HL-60 (cell line): ENCODE data around the gene UBTD1.

Experiments used
- DNase-seq, 2 experiments: peaks; one replicate each; pipeline ENCODE4 v3.0.0-alpha.2; 2010 to 2020; ENCODE audit warnings: low read depth in 1 of 2, low spot score in 1 of 2
- H3K27ac ChIP-seq: fragments of 250-450 bp; sonication (Bioruptor Pico); replicated peaks from 2 replicates; pipeline ENCODE4 v1.5.1; 2020; ENCODE audit warnings: mild to moderate bottlenecking, moderate library complexity
- H3K27me3 ChIP-seq: fragments of 250-450 bp; sonication (Bioruptor Pico); 2 replicates; pipeline ENCODE4 v1.5.1; 2021; ENCODE audit warnings: mild to moderate bottlenecking, moderate library complexity; ENCODE audit not compliant: insufficient read depth, poor library complexity, severe bottlenecking
- H3K4me3 ChIP-seq: replicated peaks from 2 replicates; pipeline ENCODE4 v1.5.1; 2011; ENCODE audit warnings: mild to moderate bottlenecking, control low read depth, low read length; ENCODE audit not compliant: insufficient read depth
- GABPA ChIP-seq: IDR thresholded peaks from 2 replicates; pipeline ENCODE4 v1.6.1; 2012; ENCODE audit warnings: low read depth
- POLR2AphosphoS5 ChIP-seq: IDR thresholded peaks from 2 replicates; pipeline ENCODE4 v1.6.1; 2012; ENCODE audit warnings: low read depth
- SPI1 ChIP-seq: IDR thresholded peaks from 2 replicates; pipeline ENCODE4 v1.6.1; 2012; ENCODE audit warnings: low read depth, mild to moderate bottlenecking, borderline replicate concordance
- TF ChIP-seq, protein P1 (sequence below): IDR thresholded peaks from 2 replicates; pipeline ENCODE4 v1.6.1; 2012; ENCODE audit warnings: low read depth; ENCODE audit not compliant: insufficient replicate concordance
- TF ChIP-seq, protein P2 (sequence below): IDR thresholded peaks from one replicate; pipeline ENCODE4 v1.5.1; 2011; ENCODE audit warnings: low read length, control low read depth, inconsistent platforms; ENCODE audit not compliant: insufficient read depth

The UBTD1 gene

DNA sequence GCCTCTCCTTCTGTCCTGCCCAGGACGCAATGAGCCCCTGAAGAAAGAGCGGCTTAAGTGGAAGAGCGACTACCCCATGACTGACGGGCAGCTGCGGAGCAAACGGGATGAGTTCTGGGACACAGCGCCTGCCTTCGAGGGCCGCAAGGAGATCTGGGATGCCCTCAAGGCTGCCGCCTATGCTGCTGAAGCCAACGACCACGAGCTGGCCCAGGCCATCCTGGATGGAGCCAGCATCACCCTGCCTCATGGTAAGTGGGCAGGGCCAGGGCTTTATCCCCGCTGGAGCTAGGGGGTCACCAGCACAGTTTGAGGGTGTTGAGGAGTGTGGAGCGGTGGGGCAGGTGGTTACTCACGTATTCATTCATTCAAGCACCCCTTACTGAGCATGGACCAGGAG lies 69.2 kb downstream of the UBTD1 start:
- Histone ChIP-seq H3K27me3 (no peaks in the 10 kb centered on the region), H3K4me3 (no peak overlapping the region), H3K27ac (no peak overlapping the region)
- no peak for TF ChIP-seq GABPA
- TF ChIP-seq, protein P1, sequence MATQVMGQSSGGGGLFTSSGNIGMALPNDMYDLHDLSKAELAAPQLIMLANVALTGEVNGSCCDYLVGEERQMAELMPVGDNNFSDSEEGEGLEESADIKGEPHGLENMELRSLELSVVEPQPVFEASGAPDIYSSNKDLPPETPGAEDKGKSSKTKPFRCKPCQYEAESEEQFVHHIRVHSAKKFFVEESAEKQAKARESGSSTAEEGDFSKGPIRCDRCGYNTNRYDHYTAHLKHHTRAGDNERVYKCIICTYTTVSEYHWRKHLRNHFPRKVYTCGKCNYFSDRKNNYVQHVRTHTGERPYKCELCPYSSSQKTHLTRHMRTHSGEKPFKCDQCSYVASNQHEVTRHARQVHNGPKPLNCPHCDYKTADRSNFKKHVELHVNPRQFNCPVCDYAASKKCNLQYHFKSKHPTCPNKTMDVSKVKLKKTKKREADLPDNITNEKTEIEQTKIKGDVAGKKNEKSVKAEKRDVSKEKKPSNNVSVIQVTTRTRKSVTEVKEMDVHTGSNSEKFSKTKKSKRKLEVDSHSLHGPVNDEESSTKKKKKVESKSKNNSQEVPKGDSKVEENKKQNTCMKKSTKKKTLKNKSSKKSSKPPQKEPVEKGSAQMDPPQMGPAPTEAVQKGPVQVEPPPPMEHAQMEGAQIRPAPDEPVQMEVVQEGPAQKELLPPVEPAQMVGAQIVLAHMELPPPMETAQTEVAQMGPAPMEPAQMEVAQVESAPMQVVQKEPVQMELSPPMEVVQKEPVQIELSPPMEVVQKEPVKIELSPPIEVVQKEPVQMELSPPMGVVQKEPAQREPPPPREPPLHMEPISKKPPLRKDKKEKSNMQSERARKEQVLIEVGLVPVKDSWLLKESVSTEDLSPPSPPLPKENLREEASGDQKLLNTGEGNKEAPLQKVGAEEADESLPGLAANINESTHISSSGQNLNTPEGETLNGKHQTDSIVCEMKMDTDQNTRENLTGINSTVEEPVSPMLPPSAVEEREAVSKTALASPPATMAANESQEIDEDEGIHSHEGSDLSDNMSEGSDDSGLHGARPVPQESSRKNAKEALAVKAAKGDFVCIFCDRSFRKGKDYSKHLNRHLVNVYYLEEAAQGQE = no peak
- TF ChIP-seq SPI1 = no peak
- TF ChIP-seq POLR2AphosphoS5 = no peak
- TF ChIP-seq, protein P2, sequence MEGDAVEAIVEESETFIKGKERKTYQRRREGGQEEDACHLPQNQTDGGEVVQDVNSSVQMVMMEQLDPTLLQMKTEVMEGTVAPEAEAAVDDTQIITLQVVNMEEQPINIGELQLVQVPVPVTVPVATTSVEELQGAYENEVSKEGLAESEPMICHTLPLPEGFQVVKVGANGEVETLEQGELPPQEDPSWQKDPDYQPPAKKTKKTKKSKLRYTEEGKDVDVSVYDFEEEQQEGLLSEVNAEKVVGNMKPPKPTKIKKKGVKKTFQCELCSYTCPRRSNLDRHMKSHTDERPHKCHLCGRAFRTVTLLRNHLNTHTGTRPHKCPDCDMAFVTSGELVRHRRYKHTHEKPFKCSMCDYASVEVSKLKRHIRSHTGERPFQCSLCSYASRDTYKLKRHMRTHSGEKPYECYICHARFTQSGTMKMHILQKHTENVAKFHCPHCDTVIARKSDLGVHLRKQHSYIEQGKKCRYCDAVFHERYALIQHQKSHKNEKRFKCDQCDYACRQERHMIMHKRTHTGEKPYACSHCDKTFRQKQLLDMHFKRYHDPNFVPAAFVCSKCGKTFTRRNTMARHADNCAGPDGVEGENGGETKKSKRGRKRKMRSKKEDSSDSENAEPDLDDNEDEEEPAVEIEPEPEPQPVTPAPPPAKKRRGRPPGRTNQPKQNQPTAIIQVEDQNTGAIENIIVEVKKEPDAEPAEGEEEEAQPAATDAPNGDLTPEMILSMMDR = no peak
- no peak for DNase-seq

DNA sequence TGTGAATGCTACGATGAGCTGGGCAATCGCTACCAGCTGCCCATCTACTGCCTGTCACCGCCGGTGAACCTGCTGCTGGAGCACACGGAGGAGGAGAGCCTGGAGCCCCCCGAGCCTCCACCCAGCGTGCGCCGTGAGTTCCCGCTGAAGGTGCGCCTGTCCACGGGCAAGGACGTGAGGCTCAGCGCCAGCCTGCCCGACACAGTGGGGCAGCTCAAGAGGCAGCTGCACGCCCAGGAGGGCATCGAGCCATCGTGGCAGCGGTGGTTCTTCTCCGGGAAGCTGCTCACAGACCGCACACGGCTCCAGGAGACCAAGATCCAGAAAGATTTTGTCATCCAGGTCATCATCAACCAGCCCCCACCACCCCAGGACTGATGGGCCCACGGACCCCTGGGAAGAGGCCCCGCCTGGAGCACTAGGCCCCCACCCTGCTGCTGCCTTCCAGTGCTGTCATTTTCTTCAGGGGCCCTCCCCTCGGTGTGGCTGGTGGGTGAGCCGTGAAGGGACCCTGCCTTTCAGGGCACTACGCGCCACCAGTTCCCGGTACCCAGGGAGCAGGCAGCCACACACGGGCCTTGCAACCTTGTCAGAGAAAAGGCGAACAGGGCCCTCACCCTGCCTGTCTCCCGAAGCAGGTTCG lies 71.5 kb downstream of the UBTD1 start:
- no peak for DNase-seq
- Histone ChIP-seq H3K27me3 (no peaks in the 10 kb centered on the region), H3K27ac (no peak overlapping the region), H3K4me3 (no peak overlapping the region)
- TF ChIP-seq, protein P2 = no peak
- TF ChIP-seq, protein P1 = no peak
- TF ChIP-seq SPI1 (no peak), POLR2AphosphoS5 (no peak), GABPA (no peak)

DNA sequence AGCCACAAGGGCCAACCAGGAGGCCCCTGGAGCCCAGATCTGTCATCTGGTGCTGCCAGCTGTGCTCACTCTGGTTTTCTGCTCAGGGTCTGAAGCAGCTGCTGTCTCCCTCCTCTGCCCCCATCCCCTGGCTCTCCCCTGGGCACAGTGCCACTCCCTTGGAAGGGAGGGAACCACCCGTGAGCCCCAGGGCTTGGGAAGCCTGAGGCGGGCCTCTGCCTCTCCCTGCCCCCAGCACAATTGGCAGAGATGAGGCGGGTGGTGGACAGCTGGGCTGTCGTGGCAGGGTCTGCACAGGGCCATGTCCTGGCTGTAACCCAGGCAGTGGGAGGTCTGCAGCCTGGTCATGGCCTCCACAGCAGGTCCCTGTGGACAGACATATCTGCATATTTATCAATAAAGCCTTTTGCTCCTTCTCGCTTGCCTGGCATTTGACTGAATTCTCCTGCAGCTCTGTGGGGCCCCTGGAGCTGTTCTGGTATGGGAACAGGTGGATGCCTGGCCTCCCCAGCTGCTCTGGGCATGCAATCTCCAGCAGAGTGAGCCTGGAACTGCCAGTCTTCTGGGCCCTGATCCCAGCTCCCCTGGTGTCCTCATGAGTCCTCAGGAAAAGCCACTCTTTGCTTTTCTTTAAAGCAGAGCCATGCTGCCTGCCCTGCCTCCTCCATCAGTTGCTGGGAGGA lies 72.2 kb downstream of the UBTD1 start:
- no peak for TF ChIP-seq GABPA
- no peak for TF ChIP-seq SPI1
- TF ChIP-seq POLR2AphosphoS5 = no peak
- no peak overlapping the region for H3K4me3 ChIP-seq
- no peak for DNase-seq
- no peaks in the 10 kb centered on the region for H3K27me3 ChIP-seq
- H3K27ac ChIP-seq = no peak overlapping the region

DNA sequence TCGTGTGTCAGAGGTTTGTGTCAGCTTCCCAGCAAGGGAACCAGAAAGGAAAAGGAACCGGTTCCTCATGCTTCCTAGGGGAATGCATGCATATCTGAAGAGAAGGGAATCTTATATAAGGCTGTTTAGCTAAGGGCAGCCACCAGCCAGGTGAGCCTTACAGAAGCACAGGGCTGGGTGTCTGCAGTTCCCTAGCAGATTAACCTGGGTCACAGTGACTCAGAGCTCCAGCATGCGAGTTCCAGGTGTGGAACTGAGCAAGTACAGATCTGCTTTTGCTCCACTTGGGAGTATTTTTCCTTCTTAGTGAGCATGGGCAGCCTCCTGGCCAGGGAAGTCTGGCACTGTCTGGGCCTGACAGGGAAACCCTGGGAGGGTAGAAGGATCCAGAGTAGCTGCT lies 72.9 kb downstream of the UBTD1 start:
- no peak overlapping the region for H3K27ac ChIP-seq
- DNase-seq = no peak
- no peak for TF ChIP-seq POLR2AphosphoS5
- TF ChIP-seq GABPA = no peak
- no peak overlapping the region for H3K4me3 ChIP-seq
- H3K27me3 ChIP-seq = no peaks in the 10 kb centered on the region
